Activated CD8-positive, alpha-beta memory T cell treated with anti-CD3 and anti-CD28 coated beads for 36 hours (primary cell): Measurements from ENCODE around the gene KCNC3. TPM values are rescaled to one million over a fixed set of nuclear protein-coding genes. Genes with fewer than 3 reads are reported as not detected.
"Not testable (repeated sequence)": the region's sequence is repeated elsewhere in the genome, so short reads cannot be mapped to it uniquely, and the experiment has no call there.

Experiments
- CTCF ChIA-PET: fragments of 350-600 bp; sonication (Branson Sonifier 250); formaldehyde crosslinking; loops from one replicate; lab custom pipeline; 2021; ENCODE audit warnings: antibody characterized with exemption; lab: Charles Lee
- POLR2A ChIA-PET: fragments of 350-600 bp; sonication (Branson Sonifier 250); formaldehyde crosslinking; loops from one replicate; lab custom pipeline; 2021; ENCODE audit warnings: antibody characterized with exemption; lab: Charles Lee
- total RNA-seq, 2 experiments: library from RNA; stranded (reverse); gene quantifications; one replicate each; pipeline ENCODE4 v1.2.3, GENCODE V29; 2021

The KCNC3 gene
- total RNA-seq, 2 experiments from 2014 or later: 0.51 to 0.57 TPM

DNA sequence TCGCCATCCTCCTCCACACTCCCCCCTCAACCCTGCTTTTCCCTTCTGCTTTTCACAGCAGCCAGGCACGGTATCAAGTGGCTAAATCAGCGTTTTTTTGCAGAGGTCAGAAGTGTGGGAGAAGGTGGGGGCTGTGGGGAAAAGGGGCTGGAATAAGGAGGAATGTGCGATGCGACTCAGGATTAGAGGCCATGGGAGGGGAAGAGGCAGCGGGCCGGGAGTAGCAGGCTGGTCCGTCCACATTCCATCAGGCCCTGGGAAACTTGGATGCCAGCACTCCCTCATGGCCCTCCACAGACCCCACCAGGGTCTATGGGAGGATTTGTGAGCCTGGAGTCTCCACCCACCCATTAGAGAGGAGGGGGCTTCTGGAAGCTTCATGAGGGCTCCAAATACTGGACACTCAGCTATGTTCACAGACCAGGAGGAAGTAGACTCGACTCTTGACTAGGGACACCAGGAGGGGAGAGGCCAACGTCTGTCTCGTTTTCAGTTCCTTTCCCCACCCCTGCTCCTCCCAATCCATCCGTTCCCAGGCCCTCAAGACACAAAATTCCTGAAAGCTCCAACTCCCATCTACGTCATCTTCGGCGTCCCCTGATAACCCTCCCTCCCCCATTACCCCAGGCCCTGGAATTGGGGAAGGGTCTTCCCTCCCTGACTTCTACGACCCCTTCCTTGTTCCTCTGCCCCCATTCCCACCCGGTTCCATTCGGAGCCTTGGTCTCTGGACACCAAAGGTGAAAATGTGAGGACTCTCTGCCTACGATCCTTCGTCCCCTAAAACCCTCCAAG, 3.3 kb upstream of the KCNC3 start:
- CTCF ChIA-PET: no interaction called here
- POLR2A ChIA-PET: interaction anchor here (1.5 kb wide), 1 partner anchor 52 kb away, joined by 3 read pairs; the partner anchor contains the start of gene POLD1

DNA sequence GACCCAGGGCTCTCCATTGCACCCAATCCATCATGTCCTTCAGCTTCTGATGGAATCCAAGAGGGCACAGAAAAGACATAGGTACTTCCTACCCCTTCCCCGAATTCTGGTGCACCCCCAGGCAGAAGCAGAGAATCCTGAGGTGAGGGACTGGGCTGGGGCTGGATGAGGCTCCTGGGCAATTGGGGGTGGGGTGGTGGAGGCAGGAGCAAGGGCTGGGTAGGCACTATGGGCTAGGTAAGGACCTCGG, 2.7 kb upstream of the KCNC3 start:
- ChIA-PET CTCF (no interaction called here), POLR2A (interaction anchor here (0.5 kb wide), 1 partner anchor 9 kb away, joined by 3 read pairs; no protein-coding TSS in a partner anchor)

DNA sequence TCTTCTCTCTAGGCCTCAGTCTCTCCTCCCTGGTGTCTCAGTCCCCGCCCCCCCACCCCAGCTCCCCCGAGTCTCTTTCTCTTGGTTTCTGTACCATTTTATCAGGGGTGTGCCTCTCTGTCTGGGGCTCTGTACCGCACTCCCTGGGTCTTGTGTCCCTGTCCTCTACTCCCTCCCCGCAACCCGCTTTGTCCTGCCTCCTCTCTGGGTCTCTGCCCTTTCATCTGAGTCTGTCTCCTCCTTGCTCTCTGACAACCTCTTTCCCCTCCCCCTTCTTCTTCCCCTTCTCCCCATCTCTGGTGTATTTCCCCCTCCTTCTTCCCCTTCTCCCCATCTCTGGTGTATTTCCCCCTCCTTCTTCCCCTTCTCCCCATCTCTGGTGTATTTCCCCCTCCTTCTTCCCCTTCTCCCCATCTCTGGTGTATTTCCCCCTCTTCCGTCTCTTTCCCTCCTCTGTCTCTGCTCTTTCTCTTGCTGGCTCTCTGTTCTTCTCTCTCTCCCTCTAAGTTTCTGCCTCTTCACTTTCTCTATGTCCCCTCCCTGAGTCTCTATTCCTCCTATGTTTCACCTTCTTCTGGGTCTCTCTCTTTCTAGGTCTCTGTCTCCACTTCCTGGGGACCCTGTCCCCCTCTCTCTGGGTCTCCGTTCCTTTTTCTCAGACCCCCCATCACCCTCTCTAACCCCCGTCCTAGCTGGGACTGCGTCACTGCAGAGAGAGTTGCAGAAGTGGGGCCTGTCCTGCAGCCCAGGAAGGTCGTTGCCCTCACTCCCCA, 2.2 kb upstream of the KCNC3 start:
- ChIA-PET POLR2A (interaction anchor here (0.5 kb wide), 1 partner anchor 10 kb away, joined by 3 read pairs; no protein-coding TSS in a partner anchor), CTCF (no interaction called here)

DNA sequence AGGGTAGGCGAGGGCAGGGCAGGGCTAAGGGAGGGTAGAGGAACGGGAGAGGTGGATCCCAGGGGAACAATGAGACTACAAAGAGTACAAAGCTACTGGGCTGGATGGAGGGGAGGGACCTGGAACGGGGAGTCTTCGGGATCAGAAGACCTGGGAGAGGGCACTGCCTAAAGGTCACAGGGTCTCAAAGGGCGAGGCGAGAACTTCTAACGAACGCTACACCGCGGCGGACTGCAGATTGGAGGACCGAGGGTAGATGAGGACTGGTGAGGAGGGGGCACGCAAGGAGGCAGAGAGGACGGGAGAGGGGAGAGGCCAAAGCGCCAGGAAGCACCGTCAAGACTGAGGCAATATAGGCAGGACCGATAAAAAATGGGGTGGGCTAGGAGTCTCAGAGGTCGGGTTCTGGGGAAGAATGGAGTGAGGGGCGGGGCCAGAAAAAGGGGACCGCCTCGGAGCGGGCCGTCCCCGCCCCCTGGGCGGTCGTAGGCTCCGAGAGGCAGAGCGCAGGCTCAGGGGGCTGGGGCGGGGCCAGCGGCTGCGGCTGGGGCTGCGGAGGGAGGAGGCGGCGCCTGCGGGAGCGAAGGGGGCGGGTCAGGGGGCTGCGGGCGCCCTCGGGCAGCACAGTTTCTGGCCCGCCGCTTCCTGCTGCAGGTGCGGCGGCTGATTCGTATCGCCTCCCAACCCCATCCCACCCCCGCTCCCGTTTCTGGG, 1.3 kb upstream of the KCNC3 start:
- ChIA-PET CTCF (no interaction called here), POLR2A (no interaction called here)

DNA sequence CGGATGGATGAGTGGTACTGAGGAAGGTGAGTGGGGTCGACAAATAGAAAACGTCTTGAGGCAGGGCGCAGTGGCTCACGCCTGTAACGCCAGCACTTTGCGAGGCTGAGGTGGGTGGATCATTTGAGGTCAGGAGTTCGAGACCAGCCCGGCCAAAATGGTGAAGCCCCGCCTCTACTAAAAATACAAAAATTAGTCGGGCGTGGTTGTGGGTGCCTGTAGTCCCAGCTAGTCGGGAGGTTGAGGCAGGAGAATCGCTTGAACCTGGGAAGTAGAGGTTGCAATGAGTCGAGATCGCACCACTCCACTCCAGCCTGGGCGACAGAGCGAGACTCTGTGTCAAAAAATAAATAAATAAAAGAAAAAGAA, 733 bp upstream of the KCNC3 start:
- CTCF ChIA-PET, POLR2A ChIA-PET: not testable (repeated sequence)

DNA sequence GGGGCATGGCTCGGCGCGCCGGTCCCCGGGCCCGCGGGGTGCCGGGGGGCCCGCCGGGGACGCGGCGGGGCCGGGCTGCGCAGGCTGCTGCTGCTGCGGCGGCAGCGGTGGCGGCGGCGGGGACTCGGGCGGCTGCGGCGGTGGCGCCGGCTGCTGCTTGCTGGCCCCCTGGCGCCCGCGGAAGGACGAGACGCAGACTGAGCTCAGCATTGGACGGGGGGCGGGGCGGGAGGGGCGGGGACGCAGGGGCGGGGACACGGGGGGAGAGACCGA, 368 bp downstream of the KCNC3 start:
- ChIA-PET CTCF (interaction anchor here (0.6 to 1.1 kb wide), 3 partner anchors 10 to 76 kb away, joined by 3 read pairs; no protein-coding TSS in a partner anchor), POLR2A (interaction anchor here (0.5 to 0.6 kb wide), 2 partner anchors 35 to 58 kb away, joined by 3 read pairs; no protein-coding TSS in a partner anchor)

DNA sequence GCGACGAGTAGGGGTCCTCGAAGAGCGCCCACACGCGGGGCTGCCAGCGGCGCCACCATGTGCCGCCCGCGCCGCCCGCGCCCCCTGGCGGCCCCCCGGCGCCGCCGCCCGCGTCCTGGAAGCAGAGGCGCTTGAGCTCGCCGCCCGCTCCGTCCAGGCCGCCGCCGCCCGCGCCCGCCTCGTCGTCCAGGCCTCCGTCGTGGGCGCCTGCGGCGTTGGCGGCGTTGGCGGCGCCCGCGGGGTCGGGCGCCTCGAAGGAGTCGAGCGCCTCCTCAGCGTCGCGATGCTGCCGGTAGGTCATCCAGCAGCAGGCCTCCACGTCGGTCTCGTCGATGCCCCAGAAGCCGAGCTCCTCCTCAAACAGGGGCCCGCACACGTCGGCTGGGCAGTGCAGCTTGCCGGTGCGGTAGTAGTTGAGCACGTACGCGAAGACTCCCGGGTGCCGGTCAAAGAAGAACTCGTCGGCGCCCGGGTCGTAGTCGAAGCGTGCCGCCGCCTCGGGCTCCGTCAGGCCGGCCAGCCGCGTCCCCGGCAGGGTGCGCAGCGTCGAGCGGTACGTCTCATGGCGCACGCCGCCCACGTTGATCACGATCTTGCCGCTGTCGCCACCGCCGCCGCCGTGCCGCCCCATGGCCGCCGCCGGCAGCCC, 829 bp downstream of the KCNC3 start:
- CTCF ChIA-PET: interaction anchor here (0.6 to 1.6 kb wide), 5 partner anchors 9 to 76 kb away, joined by 3 to 5 read pairs (median 3); no protein-coding TSS in a partner anchor
- POLR2A ChIA-PET: interaction anchor here (0.5 kb wide), 1 partner anchor 35 kb away, joined by 3 read pairs; no protein-coding TSS in a partner anchor

DNA sequence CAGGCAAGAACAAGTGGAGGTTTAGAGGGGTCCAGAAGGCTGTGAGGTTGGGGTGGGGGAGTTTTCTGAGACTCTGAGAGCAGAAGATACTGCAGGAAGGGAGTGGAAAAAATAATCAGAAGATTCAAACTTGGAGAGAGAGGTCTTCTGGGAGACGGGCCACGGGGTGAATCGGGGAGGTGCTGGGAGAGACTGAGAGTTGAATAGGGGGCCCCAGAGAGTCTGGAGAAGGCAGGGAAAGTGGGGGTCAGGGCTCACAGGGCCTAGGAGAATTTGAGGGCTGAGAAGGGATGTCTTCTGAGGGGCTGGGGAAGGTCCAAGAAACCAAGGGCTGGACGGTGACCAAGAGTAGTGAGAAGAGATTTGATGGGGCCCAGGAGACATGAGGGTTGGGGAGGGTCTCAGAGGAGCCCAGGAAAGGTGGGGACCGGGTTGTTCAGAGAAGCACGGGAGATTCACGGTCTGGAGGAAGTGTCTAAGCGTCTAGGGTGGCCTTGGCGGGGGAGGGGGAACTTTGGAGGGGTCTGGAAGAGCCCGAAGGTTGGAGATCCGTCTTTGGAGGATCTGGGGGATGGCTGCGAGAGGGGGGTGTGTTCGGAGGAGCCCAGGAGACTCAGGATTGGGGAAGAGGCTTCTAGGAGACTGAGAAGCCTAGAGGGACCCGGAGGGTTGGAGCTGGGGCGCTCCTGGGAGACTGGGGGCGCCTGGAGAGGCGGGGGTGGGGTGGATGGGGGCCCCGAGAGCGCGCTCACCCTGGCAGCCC, 1.5 kb downstream of the KCNC3 start:
- POLR2A ChIA-PET: no interaction called here

DNA sequence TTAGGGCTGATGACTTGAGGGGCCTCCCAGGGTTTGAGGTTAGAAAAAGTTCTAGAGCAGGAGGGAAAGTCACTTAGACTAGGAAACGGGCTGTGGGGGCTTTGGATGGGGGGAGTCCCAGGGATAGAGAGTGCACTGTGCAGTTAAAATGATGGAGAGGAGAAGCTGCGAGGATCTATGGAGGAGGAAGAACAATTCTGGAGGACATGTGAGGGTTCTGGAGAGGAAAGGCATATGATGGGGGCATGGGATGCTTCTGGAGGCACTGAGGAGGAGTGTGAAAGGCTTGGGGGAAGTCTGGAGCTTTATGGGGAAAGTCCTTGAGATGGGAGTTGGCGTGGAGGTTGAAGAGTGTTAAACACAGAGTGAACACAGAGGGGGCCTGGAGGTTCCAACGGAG, 2.2 kb downstream of the KCNC3 start:
- POLR2A ChIA-PET: no interaction called here
- CTCF ChIA-PET: interaction anchor here (0.6 to 1.6 kb wide), 2 partner anchors 73 to 239 kb away, joined by 3 to 4 read pairs; no protein-coding TSS in a partner anchor

More for the DNA sequence above, 1.5 kb downstream of the KCNC3 start:
- CTCF ChIA-PET: interaction anchor here (0.8 to 1.6 kb wide), 2 partner anchors 20 to 73 kb away, joined by 3 to 5 read pairs; no protein-coding TSS in a partner anchor

DNA sequence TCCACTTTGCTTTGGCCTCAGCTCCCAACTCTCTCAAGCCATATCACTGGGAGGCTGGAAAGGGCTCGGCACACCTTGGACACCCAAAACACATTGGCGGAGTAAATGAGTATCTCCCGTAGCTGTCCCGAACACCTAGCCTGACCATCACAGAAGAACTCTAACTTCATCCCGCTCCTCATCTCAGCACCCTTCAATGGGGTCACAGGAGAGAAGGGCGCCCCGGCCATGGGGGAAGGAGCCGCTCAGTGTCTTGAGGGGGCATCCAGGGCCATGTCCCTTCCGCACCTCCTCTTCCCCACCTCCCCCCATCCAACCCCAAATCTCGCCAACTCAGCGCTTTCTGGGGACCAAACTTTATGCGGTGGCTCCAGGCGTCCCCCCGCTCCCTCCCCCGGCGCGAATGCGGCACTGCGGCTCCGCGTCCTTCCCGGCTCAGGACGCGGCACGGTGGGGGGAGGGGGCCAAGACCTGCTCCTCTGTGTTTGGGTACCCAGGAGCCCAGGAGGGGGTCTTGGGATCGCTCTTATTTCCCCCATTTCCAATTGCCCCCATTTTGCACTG, 3.0 kb downstream of the KCNC3 start:
- ChIA-PET CTCF (interaction anchor here (0.6 kb wide), 1 partner anchor 238 kb away, joined by 4 read pairs; no protein-coding TSS in a partner anchor), POLR2A (interaction anchor here (0.5 to 0.6 kb wide), 2 partner anchors 25 to 315 kb away, joined by 3 read pairs; no protein-coding TSS in a partner anchor)

DNA sequence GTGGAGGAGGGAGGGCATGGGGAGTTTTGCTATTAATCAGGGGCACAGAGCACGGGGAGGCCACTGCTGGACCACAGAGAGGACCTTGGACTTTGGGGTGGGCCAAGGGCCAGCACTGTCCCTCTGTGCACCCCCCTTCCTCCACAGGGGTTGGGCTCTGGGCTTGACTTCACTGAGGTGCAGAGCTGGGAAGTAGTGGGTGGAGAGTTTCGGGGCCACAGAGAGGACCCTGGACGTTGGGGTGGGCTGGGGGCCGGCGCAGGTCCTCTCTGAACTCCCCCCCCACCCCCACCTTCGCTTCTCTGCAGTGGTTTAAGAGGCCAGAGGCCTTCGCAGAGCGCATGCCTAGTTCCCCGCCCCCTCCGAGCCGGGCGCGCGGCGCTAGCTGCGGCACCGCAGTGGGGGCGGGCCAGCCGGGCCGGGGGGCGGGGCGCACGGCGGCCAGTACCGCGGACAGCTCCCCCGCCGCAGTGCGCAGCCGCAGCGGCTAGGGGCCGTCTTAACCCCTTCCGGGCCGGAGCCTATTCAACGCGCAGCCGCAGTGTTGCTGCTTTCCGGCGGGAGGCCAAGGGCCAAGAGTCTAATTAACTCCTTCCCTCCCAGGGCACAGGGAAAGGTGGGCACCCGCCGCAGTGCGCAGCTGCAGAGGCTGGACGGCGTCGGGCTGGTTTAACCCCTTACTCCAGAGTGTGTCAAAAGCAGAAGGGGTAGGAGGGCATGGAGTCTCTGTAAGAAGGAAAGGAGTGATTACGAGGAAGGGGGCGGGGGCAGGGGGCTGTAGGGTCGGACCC, 3.7 kb downstream of the KCNC3 start:
- CTCF ChIA-PET: no interaction called here
- POLR2A ChIA-PET: no interaction called here

DNA sequence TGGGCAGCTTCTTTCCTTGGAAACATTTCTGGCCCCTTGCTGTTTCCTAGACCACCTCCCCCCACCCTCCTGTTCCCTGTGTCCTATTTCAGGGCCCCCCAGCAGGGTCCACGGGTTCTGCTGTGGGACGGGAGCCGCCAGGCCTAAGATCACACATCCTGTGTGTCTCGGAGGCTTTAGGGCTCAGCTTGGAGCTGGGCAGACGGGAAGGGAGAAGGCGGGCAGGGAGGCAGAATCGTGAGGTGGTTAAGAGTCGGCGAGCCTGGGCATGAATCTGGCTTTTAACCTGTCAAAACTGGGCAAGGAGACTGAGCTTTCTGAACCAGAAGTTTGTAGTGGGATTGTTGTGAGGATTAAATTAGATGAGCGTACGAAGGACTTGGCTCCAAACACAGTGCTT, 4.8 kb downstream of the KCNC3 start:
- POLR2A ChIA-PET: no interaction called here
- CTCF ChIA-PET: no interaction called here

DNA sequence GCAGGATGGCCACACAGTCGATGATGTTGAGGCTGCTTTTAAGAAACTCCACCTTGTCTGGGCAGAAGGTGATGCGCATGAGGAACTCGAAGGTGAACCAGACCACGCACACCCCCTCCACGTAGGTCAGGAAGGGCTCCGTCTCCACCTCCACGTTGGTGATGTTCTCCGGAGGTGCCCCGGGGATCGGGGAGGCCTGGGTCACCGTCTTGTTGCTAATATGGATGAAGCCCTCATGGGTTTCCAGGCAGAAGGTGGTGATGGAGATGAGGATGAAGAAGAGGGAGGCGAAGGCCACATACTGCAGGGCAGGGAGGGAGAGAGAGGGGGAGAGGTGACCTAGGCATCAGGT, 5.4 kb downstream of the KCNC3 start:
- CTCF ChIA-PET: no interaction called here

DNA sequence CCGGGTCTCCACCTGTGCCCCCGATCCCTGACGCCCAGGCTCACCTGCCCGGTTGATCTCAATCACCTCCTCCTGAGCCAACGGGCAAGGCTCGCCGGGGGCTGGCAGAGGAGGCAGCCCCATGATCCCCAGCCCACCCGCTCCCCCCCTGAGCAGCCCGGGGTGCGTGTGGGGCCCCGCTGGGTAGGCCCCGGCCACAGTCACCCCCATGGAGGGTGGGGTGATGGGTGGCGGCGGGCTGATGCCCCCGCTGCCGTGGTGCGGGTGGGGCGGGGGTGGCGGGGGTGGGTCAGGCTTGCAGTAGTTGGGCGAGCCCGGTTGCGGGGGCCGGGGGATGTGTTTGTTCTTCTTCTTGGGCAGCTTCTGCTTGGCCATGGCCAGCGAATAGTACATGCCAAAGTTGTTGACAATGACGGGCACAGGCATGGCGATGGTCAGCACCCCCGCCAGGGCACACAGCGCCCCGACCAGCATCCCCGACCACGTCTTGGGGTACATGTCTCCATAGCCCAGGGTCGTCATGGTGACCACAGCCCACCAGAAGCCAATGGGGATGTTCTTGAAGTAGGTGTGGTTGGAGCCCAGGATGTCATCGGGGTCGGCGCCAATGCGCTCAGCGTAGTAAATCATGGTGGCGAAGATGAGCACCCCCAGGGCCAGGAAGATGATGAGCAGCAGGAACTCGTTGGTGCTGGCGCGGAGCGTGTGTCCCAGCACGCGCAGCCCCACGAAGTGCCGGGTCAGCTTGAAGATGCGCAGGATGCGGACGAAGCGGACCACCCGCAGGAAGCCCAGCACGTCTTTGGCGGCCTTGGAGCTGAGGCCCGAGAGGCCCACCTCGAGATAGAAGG, 6.0 kb downstream of the KCNC3 start:
- ChIA-PET POLR2A (no interaction called here), CTCF (no interaction called here)

More for the DNA sequence above, 5.4 kb downstream of the KCNC3 start:
- POLR2A ChIA-PET: no interaction called here

DNA sequence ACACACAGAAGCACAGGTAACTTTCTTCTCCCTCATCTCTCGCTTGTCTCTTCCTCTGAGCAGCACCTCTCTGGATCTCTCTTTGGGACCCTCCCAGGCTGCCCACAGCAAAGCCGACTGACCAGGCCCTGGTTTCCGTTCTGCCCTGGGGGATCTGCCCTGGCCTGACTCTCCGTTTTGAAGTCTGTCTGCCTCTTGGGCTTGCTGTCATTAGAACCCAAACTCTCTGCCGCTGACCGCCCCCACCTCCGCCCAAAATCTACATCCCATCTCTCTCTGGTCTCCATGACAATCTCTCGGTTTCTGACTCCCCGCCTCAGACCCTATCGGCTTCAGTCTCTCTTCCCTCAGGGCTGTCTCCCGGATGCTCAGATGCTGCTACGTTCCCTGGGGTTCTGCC, 6.9 kb downstream of the KCNC3 start:
- POLR2A ChIA-PET: no interaction called here
- CTCF ChIA-PET: interaction anchor here (0.7 kb wide), 1 partner anchor 164 kb away, joined by 4 read pairs; no protein-coding TSS in a partner anchor

DNA sequence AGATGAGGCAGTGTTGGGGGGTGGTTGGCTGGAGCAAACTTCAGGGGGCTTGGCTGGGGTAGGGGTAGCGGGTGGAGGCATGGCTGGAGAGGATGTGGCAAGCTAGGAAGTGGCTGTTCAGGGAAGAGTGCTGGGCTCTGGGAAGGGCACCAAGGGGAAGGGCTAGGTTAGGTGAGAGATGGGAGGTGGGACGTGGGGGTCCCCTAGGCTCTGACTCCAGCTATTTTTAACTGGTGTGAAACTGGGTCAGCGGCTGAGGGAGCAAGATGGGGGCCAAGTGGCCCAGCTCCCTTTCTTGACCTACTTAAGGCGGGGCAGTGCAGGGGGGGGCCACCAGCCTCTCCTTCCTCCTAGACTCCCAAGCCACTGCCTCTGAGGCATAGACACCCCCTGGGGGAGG, 7.3 kb downstream of the KCNC3 start:
- CTCF ChIA-PET: interaction anchor here (0.7 kb wide), 1 partner anchor 165 kb away, joined by 4 read pairs; no protein-coding TSS in a partner anchor
- POLR2A ChIA-PET: no interaction called here

DNA sequence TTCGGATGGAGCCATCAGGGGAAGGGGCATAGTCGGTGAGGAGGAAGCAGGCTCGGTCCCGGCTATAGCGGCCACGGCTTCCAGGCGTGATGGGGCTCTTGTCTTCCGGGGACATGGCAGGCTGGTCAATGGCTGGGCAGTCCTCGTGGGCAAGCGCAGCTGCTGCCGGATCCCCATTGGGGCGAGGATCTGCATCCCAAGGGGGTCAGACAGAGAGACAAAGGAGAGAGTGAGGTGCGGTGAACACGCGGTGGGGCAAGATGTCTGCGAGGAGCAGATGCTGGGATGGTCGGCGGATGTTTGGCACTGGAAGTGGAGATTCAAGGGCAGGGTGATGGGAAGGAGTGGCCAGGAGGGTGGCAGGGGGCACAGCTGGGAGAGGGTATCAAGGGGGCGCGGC, 8.6 kb downstream of the KCNC3 start:
- ChIA-PET POLR2A (no interaction called here), CTCF (no interaction called here)
